Esophagus muscularis mucosa (tissue), 3 donors: Measurements from ENCODE around the gene TTLL1.

Source experiments
- CTCF ChIP-seq, 3 experiments: fragments of 200-600 bp in 2 of 3; fragments of 450-650 bp in 1 of 3; sonication (generic) in 2 of 3; IDR thresholded peaks; one replicate each; pipeline ENCODE4 v1.5.1; 2017 to 2019; ENCODE audit warnings: antibody characterized with exemption in 3 of 3, mild to moderate bottlenecking in 2 of 3, moderate library complexity in 1 of 3
- POLR2A ChIP-seq: fragments of 450-650 bp; IDR thresholded peaks from one replicate; pipeline ENCODE4 v1.6.1; 2017; ENCODE audit warnings: antibody characterized with exemption, moderate library complexity, mild to moderate bottlenecking, low read depth

- TF ChIP-seq CTCF (IDR thresholded peaks at IDR 0.05) (no peak), POLR2A (no peak)
Observed at GRCh38 chr22:43131773-43132501, 42.7 kb upstream of the TTLL1 start.
